Activated T-helper 1 cell treated with anti-CD3 and anti-CD28 coated beads, Interleukin-12 subunit alpha, Interleukin-12 subunit beta, Interleukin-2, Interleukin-4 antibody, amounts not matched to agents 30 ng/mL and 10 ng/mL and 1 ng/mL, durations not matched to agents 14 hours and 24 hours and 36 hours (primary cell): ENCODE measurements around the gene AMACR. TPM values are rescaled to one million over a fixed set of nuclear protein-coding genes. Genes with fewer than 3 reads are reported as not detected.
"Not testable (repeated sequence)": the region's sequence is repeated elsewhere in the genome, so short reads cannot be mapped to it uniquely, and the experiment has no call there.

Source experiments
- DNase-seq: peaks from one replicate; pipeline ENCODE4 v3.0.0; 2021; ENCODE audit warnings: low spot score
- H3K27ac Mint-ChIP-seq: one replicate; pipeline ENCODE4 v1.8.0; 2021; ENCODE audit warnings: mild to moderate bottlenecking, mixed read lengths
- H3K27me3 Mint-ChIP-seq: one replicate; pipeline ENCODE4 v1.8.0; 2022; ENCODE audit warnings: mild to moderate bottlenecking, moderate library complexity, mixed read lengths; ENCODE audit not compliant: insufficient read depth
- H3K36me3 Mint-ChIP-seq: one replicate; pipeline ENCODE4 v1.8.0; 2021; ENCODE audit warnings: low read depth, mixed read lengths
- H3K4me1 Mint-ChIP-seq: one replicate; pipeline ENCODE4 v1.8.0; 2021; ENCODE audit warnings: low read depth, mixed read lengths
- H3K4me3 Mint-ChIP-seq: one replicate; pipeline ENCODE4 v1.8.0; 2021; ENCODE audit warnings: mild to moderate bottlenecking, moderate library complexity, mixed read lengths
- H3K9me3 Mint-ChIP-seq: one replicate; pipeline ENCODE4 v1.8.0; 2021; ENCODE audit warnings: mixed read lengths
- intact Hi-C: fragments of 100-400 bp; cut with micrococcal nuclease; formaldehyde crosslinking; loops from one replicate; pipeline ENCODE4 v1.15.1; 2024
- total RNA-seq: library from RNA; stranded (reverse); gene quantifications from 2 replicates; pipeline ENCODE4 v1.2.3, GENCODE V29; 2022

Gene AMACR
- total RNA-seq, 1 donor from 2014 or later = 7.1 TPM

DNA sequence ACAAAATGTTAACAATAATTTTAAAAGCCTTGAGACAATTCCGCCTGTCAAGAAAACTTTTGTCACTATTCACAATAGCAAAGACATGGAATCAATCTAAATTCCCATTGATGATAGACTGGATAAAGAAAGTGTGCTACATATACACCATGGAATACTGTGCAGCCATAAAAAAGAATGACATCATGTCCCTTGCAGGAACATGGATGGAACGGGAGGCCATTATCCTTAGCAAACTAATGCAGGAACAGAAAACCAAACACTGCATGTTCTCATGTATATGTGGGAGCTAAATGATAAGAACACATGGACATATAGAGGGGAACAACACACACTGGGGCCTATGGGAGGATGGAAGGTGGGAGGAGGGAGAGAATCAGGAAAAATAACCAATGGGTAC, 22.7 kb upstream of the AMACR start:
- not testable (repeated sequence) for H3K4me3 Mint-ChIP-seq

DNA sequence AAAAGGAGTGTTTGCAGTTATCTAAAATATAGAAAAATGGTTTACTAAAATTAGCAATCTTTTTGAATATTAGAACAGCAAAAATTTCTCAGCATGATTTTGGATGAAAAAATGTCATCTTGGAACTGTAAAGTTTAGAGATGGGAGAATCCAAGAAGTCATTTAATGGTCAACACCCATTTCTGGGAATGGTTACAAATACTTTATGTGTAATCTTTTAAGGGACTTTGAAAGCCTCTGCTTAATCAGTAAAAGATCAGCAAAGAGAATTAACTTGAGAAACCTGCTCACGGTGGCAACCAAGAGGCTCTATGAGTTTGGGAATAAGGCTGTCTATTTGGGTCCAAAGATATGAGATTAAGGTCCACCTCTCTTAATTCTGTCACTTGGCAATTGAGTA, 22.2 kb upstream of the AMACR start:
- Mint-ChIP-seq H3K9me3 (no peaks in the 10 kb centered on the region), H3K27ac (no peak overlapping the region), H3K4me3 (no peak overlapping the region), H3K27me3 (no peaks in the 10 kb centered on the region), H3K4me1 (no peaks in the 10 kb centered on the region), H3K36me3 (peaks cover 6% of the 10 kb centered on the region)
- intact Hi-C loops = no loop called here
- DNase-seq = no peak

More for the DNA sequence above, 22.7 kb upstream of the AMACR start:
- DNase-seq, H3K36me3 Mint-ChIP-seq, H3K9me3 Mint-ChIP-seq, H3K4me1 Mint-ChIP-seq, H3K27me3 Mint-ChIP-seq, intact Hi-C loops, H3K27ac Mint-ChIP-seq: not testable (repeated sequence)

DNA sequence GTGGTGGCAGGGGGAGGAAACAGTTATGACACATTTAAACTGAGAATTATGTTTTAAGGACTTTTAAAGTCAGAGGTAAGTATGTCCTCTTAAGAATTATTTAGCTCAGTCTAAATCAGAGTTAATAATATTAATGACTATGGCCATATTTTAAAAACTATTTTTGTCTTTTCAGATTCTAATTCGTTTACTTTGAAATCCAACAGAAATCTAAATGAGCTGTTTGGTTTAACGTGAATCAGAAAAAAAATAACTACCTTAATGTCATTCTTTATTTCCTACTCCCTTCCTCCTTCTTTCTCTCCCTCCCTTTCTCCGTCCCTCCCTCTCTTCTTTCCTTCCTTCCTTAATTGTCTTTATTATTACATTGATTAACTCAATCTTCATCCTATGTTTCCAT, 20.5 kb upstream of the AMACR start:
- Mint-ChIP-seq H3K27me3 (no peaks in the 10 kb centered on the region), H3K4me3 (no peak overlapping the region), H3K36me3 (peaks cover 6% of the 10 kb centered on the region), H3K27ac (no peak overlapping the region), H3K4me1 (peaks cover under 1% of the 10 kb centered on the region), H3K9me3 (no peaks in the 10 kb centered on the region)
- DNase-seq = no peak
- intact Hi-C loops = no loop called here

DNA sequence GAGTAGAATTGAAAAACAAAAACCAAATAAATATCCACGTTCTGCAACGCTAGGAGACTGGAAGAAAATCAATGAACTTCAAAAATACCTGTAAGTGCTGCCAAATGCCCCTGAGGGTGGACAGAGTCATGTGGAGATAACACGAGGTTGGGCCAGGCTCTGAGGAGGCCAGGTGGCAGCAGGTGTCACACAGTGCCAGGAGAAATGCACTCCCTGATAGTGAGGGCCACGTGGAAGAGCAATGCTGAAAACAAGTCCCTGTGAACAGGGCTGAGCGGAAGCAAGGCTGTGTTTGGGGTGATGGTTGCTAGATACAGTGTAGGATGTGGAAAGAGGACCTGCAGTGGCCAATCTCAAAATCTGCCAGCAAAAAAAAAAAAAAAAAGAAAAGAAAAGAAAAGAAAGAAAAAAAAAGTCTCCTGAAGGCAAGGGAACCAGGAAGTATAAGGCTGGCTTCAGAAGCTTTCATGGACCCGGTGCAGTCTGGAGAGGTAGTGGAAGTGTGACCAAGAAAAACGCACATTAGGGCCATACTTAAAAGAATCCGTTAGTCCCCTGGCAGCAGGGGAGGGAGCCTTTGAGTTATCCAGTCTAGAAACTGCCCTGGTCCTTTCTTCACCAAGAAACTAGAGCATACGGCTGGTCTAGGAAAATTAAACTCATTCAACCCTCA, 18.4 kb upstream of the AMACR start:
- Mint-ChIP-seq H3K4me3 (no peak overlapping the region), H3K36me3 (peaks cover 11% of the 10 kb centered on the region), H3K27me3 (no peaks in the 10 kb centered on the region), H3K4me1 (peaks cover 19% of the 10 kb centered on the region), H3K9me3 (no peaks in the 10 kb centered on the region), H3K27ac (no peak overlapping the region)
- no peak for DNase-seq
- intact Hi-C loops = no loop called here

DNA sequence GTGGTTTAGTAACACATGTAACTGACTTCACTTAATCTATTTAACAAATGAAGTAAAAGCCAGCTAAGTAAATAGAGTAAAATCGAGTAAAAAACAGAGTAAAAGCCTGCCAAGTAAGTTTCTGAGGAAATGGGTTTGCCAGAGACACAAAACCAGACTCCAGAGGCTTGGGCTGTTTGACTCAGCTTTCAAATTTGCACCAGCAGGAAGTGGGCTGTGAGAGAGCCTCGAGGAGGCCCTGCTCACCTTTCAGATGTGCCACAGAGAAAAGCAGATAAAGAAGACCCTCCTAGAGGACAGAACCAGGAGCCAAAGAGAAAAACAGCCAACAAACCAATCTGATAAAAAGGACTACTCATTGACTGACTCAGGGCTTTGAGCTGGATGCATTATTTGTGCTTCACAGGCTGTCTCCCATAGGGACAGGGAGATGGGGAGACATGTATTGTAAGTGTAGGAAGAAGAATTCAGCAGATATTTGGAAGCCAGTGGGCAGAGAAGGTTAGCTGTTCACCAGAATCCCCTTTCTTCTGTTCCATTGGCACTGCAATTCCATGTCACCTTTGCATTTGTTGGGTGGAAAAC, 14.4 kb upstream of the AMACR start:
- peak; percentile 38 for DNase-seq
- intact Hi-C loops = no loop called here
- peak overlapping the region; percentile 44 for H3K4me3 Mint-ChIP-seq
- H3K4me1 Mint-ChIP-seq = peaks cover 29% of the 10 kb centered on the region
- no peaks in the 10 kb centered on the region for H3K9me3 Mint-ChIP-seq
- no peaks in the 10 kb centered on the region for H3K27me3 Mint-ChIP-seq
- H3K36me3 Mint-ChIP-seq = peaks cover 12% of the 10 kb centered on the region
- H3K27ac Mint-ChIP-seq = peak overlapping the region; percentile 73

DNA sequence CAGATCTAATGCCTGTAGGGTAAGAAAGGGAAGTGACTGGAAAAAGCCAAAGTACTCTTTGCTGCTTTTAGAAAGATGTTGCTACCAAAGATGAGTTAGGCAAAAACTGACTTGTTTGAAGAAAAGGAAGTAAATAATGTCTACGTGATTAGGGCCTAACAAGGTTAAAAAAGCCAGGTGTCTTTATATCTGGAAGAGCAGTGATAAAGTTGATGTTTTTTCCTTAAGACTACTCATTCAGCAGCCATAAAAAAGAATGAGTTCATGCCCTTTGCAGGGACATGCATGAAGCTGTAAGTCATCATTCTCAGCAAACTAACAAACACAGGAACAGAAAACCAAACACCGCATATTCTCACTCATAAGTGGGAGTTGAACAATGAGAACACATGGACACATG, 13.5 kb upstream of the AMACR start:
- no peaks in the 10 kb centered on the region for H3K9me3 Mint-ChIP-seq
- no peak for DNase-seq
- intact Hi-C loops = loop anchor here (1.0 kb wide), 1 partner anchor 13 kb away; the partner anchor contains the start of gene AMACR
- H3K4me3 Mint-ChIP-seq = peak overlapping the region; percentile 16
- H3K36me3 Mint-ChIP-seq = peaks cover 12% of the 10 kb centered on the region
- peaks cover 29% of the 10 kb centered on the region for H3K4me1 Mint-ChIP-seq
- peak overlapping the region; percentile 74 for H3K27ac Mint-ChIP-seq
- no peaks in the 10 kb centered on the region for H3K27me3 Mint-ChIP-seq

DNA sequence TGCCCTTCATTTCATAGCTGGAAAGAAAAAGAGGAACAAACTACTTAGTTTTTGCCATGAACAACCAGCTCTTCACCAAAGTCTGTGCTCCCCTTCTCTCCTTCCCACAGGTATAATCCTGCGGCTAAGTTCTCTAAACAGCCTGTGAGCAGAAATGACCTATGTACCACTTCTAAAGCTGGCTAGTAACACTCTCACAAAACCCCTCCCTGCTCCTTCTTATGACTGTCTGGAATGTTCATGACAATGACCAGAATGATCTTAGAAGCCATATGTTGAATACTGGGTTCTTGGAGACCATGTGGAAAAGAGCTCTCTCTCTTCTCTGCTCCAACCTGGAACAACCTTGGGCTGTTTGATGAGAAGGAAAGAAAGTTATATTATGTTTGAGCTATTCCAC, 12.9 kb upstream of the AMACR start:
- intact Hi-C loops = loop anchor here (1.0 kb wide), 1 partner anchor 12 kb away; the partner anchor contains the start of gene AMACR
- Mint-ChIP-seq H3K4me3 (no peak overlapping the region), H3K27me3 (no peaks in the 10 kb centered on the region), H3K27ac (no peak overlapping the region), H3K4me1 (peaks cover 30% of the 10 kb centered on the region), H3K9me3 (no peaks in the 10 kb centered on the region), H3K36me3 (peaks cover 10% of the 10 kb centered on the region)
- no peak for DNase-seq

DNA sequence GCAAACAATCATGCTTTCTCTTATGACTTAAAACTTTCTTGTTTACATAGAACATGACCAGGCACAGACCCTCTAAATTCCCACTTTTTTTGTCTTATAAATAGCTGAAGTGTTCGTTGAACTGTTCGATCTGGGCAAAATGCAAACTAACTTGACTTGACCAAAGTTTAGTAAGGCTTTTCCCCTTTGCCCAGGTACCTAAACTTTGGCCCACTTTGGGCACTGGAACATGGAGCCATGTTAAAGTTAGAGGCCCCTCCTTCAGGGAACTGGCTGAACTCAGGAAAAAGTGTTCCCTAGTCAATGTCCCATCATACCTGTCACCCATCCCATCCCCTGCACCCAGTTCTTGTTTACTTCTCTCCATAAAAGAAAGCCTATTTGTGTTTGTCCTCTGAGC, 9.4 kb upstream of the AMACR start:
- peaks cover 11% of the 10 kb centered on the region for H3K9me3 Mint-ChIP-seq
- H3K4me3 Mint-ChIP-seq = no peak overlapping the region
- H3K4me1 Mint-ChIP-seq = peaks cover 31% of the 10 kb centered on the region
- no peak overlapping the region for H3K27ac Mint-ChIP-seq
- no peak for DNase-seq
- intact Hi-C loops = no loop called here
- H3K27me3 Mint-ChIP-seq = no peaks in the 10 kb centered on the region
- peaks cover 7% of the 10 kb centered on the region for H3K36me3 Mint-ChIP-seq

DNA sequence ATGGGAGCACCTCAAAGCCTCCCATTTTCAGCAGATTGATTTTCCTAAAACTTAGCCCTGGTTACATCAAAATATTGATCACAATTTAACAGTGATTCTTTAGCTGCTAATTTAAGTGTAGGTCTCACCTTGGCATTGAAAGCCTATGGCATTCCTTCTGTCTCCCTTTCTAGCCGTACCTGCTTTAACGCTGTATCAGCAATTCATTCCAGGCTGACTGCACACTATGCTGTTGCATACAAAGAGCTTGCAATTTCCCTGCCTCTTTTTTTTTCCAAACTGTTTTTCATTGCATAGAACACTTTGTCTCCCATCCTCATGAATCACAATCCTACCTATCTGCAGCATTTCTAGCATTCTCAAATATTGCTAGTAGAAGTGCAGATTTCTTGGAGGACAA, 8.9 kb upstream of the AMACR start:
- DNase-seq = no peak
- Mint-ChIP-seq H3K4me3 (no peak overlapping the region), H3K9me3 (peaks cover 11% of the 10 kb centered on the region), H3K4me1 (peaks cover 29% of the 10 kb centered on the region), H3K27ac (no peak overlapping the region), H3K27me3 (no peaks in the 10 kb centered on the region), H3K36me3 (peaks cover 6% of the 10 kb centered on the region)
- intact Hi-C loops = no loop called here

DNA sequence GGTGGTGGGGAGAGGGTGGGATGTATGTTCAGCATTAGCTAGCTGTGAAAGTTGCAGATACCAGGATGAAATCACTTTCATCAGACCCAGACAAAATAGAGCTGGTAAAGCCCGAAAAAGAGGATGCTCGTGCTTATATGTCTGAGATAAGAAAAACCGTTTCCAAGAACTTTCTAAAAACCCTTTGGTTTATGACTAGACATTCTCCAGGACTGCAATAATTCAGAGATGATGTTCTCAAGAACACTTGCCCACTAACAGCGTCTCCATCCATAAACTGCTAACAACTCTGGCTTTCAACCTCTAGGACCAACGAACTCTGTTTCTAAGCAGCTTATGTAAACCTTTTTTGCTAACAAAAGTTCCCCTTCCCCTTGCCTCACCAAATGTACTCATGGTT, 8.4 kb upstream of the AMACR start:
- Mint-ChIP-seq H3K27ac (no peak overlapping the region), H3K4me1 (peaks cover 24% of the 10 kb centered on the region), H3K9me3 (peaks cover 11% of the 10 kb centered on the region), H3K27me3 (no peaks in the 10 kb centered on the region), H3K4me3 (no peak overlapping the region), H3K36me3 (peaks cover 6% of the 10 kb centered on the region)
- intact Hi-C loops = no loop called here
- DNase-seq = no peak

DNA sequence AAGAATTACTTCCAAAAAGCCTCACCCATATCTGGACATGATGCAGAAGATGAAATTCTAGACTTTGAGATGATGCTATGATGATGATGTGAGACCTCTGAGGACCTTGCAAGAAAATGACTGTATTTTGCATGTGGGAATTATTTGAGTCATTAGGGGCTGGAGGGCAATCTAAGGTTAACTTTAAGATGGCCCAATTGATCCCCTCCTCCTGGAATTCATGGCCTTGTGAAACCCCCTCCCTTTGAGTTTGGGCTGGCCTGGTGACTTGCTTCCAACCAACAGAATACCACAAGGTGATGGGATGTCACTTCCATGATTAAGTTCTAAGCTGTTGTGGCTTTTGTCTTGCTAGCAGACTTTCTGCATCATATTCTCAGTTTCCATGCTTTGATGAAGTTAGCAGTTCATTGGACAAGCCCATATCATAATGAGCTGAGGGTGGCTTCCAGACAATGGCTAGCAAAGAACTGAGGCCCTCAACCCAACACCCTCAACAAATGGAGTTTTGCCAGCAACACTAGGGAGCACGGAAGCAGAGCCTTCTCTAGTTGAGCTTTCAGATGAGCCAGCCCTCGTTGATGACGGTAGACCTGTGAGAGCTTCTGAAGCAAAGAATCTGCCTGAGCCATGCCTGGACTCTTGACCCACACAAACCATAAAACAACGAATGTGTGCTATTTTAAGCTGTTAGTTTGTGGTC, 7.4 kb upstream of the AMACR start:
- DNase-seq = no peak
- peaks cover 6% of the 10 kb centered on the region for H3K36me3 Mint-ChIP-seq
- H3K4me1 Mint-ChIP-seq = peaks cover 15% of the 10 kb centered on the region
- peaks cover 11% of the 10 kb centered on the region for H3K9me3 Mint-ChIP-seq
- H3K27ac Mint-ChIP-seq = peak overlapping the region; percentile 23
- no peak overlapping the region for H3K4me3 Mint-ChIP-seq
- H3K27me3 Mint-ChIP-seq = no peaks in the 10 kb centered on the region
- intact Hi-C loops = no loop called here

DNA sequence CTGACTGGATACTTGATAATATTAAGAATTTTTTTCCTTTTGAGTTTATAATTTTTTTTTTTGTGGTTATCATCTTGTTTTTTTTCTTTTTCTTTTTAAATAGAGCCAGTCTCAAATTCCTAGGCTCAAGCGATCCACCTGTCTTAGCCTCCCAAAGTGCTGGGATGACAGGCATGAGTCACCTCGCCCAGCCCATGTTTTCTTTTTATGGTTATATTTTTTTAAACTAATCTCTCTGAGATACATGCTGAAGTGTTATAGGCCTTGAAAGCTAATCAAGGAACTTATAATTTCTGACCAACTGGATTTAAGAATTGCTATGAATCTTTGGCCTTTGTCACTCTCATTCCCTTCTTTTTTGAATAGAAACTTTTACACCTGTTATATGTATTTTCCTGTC, 6.8 kb upstream of the AMACR start:
- Mint-ChIP-seq H3K36me3 (peaks cover 6% of the 10 kb centered on the region), H3K27me3 (no peaks in the 10 kb centered on the region), H3K9me3 (peaks cover 11% of the 10 kb centered on the region), H3K27ac (no peak overlapping the region), H3K4me3 (no peak overlapping the region), H3K4me1 (peaks cover 14% of the 10 kb centered on the region)
- intact Hi-C loops = no loop called here
- no peak for DNase-seq

DNA sequence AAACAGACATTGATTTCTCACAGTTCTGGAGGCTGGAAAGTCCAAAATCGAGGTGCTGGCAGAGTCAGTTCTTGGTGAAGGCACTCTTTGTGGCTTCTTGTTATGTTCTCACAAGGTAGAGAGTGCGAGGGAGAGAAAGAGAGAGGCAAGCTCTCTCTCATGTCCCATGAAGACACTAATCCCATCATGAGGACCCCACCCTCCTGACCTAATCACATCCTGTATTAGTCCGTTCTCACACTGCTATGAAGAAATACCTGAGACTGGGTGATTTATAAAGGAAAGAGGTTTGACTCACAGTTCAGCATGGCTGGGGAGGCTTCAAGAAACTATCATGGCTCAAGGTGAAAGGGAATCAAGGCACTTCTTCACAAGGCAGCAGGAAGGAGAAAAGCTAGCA, 5.7 kb upstream of the AMACR start:
- Mint-ChIP-seq H3K36me3 (peaks cover 6% of the 10 kb centered on the region), H3K4me1 (peaks cover 21% of the 10 kb centered on the region), H3K27me3 (no peaks in the 10 kb centered on the region), H3K9me3 (peaks cover 11% of the 10 kb centered on the region), H3K27ac (no peak overlapping the region), H3K4me3 (no peak overlapping the region)
- no peak for DNase-seq
- intact Hi-C loops = no loop called here
